GM23338 (cell line): ENCODE results near the gene ZNF627. TPM values are rescaled to one million over a fixed set of nuclear protein-coding genes. Genes with fewer than 3 reads are reported as not detected.

ENCODE experiments used
- ATAC-seq: fragments of 200-7000 bp; cut with Tn5 transposase; 3 replicates; pipeline ENCODE4 v1.9.1; 2020
- DNase-seq: peaks from one replicate; pipeline ENCODE4 v3.0.0-alpha.2; 2015; ENCODE audit warnings: low spot score
- H2AFZ ChIP-seq: fragments of 200-600 bp; sonication (generic); 2 replicates; pipeline ENCODE4 v1.8.0; 2016; ENCODE audit warnings: antibody characterized with exemption, mild to moderate bottlenecking, moderate library complexity
- H3F3A ChIP-seq: fragments of 200-600 bp; sonication (generic); replicated peaks from 2 replicates; pipeline ENCODE4 v1.8.0; 2017; ENCODE audit warnings: antibody characterized with exemption, mixed run types, low read depth
- H3K27ac ChIP-seq: fragments of 200-600 bp; sonication (generic); 2 replicates; pipeline ENCODE4 v1.6.1; 2016; ENCODE audit warnings: low read depth
- H3K27me3 ChIP-seq: fragments of 200-600 bp; sonication (generic); 2 replicates; pipeline ENCODE4 v1.8.0; 2016; ENCODE audit warnings: mild to moderate bottlenecking, mixed run types, moderate library complexity; ENCODE audit not compliant: insufficient read depth
- H3K36me3 ChIP-seq: fragments of 200-600 bp; sonication (generic); 2 replicates; pipeline ENCODE4 v1.8.0; 2016; ENCODE audit warnings: mild to moderate bottlenecking; ENCODE audit not compliant: insufficient read depth
- H3K4me1 ChIP-seq: fragments of 200-600 bp; sonication (generic); 2 replicates; pipeline ENCODE4 v1.8.0; 2016; ENCODE audit warnings: mild to moderate bottlenecking, moderate library complexity; ENCODE audit not compliant: insufficient read depth
- H3K4me2 ChIP-seq: fragments of 200-600 bp; sonication (generic); 2 replicates; pipeline ENCODE4 v1.7.1; 2017; ENCODE audit warnings: mixed run types
- H3K4me3 ChIP-seq: fragments of 200-600 bp; sonication (generic); 2 replicates; pipeline ENCODE4 v1.6.1; 2016; ENCODE audit warnings: mixed run types
- H3K79me2 ChIP-seq: fragments of 200-600 bp; sonication (generic); replicated peaks from 2 replicates; pipeline ENCODE4 v1.8.0; 2017; ENCODE audit warnings: mild to moderate bottlenecking; ENCODE audit not compliant: insufficient read depth
- H3K9me2 ChIP-seq: fragments of 200-600 bp; sonication (generic); 2 replicates; pipeline ENCODE4 v1.8.0; 2017; ENCODE audit not compliant: insufficient read depth
- H4K20me1 ChIP-seq: fragments of 200-600 bp; sonication (generic); replicated peaks from 2 replicates; pipeline ENCODE4 v1.8.0; 2017; ENCODE audit warnings: mild to moderate bottlenecking; ENCODE audit not compliant: insufficient read depth
- H3K27ac Mint-ChIP-seq: 2 replicates; pipeline ENCODE4 v1.8.0; 2020; ENCODE audit warnings: inconsistent platforms, mild to moderate bottlenecking, moderate library complexity, mixed read lengths
- H3K27me3 Mint-ChIP-seq: 3 replicates; pipeline ENCODE4 v1.8.0; 2022; ENCODE audit warnings: low read depth, mild to moderate bottlenecking, moderate library complexity, mixed read lengths, inconsistent platforms; ENCODE audit not compliant: insufficient read depth, poor library complexity
- H3K36me3 Mint-ChIP-seq: 3 replicates; pipeline ENCODE4 v1.8.0; 2021; ENCODE audit warnings: low read depth, mild to moderate bottlenecking, inconsistent platforms, moderate library complexity, mixed read lengths
- H3K4me1 Mint-ChIP-seq: 3 replicates; pipeline ENCODE4 v1.8.0; 2020; ENCODE audit warnings: mild to moderate bottlenecking, inconsistent platforms, mixed read lengths
- H3K4me3 Mint-ChIP-seq: 3 replicates; pipeline ENCODE4 v1.8.0; 2021; ENCODE audit warnings: moderate library complexity, mild to moderate bottlenecking, inconsistent platforms, mixed read lengths
- H3K9me3 Mint-ChIP-seq: 3 replicates; pipeline ENCODE4 v1.8.0; 2020; ENCODE audit warnings: moderate library complexity, mild to moderate bottlenecking, inconsistent platforms, mixed read lengths
- CREB1 ChIP-seq: fragments of 250-450 bp; sonication (Bioruptor Pico); IDR thresholded peaks from 2 replicates; pipeline ENCODE4 v1.5.0; 2020; ENCODE audit warnings: low read depth, mild to moderate bottlenecking, moderate library complexity
- CTCF ChIP-seq, 2 experiments: fragments of 200-600 bp in 1 of 2; sonication (generic) in 1 of 2; conservative IDR thresholded peaks; 2 replicates each; pipeline versions ENCODE4 v1.5.1 to v1.6.1; 2016 to 2017; ENCODE audit warnings: antibody characterized with exemption in 2 of 2, low read depth in 2 of 2, mild to moderate bottlenecking in 2 of 2, moderate library complexity in 1 of 2
- EZH2 ChIP-seq: fragments of 200-600 bp; sonication (generic); IDR thresholded peaks from one replicate; pipeline ENCODE4 v1.8.0; 2017; ENCODE audit warnings: antibody characterized with exemption, mild to moderate bottlenecking, low read depth; ENCODE audit not compliant: unreplicated experiment
- JUNB ChIP-seq: IDR thresholded peaks from one replicate; pipeline ENCODE4 v1.6.1; 2016; ENCODE audit warnings: antibody characterized with exemption; ENCODE audit not compliant: unreplicated experiment
- NANOG ChIP-seq: IDR thresholded peaks from 2 replicates; pipeline ENCODE4 v1.6.1; 2016; ENCODE audit warnings: antibody characterized with exemption, borderline replicate concordance
- STAT1 ChIP-seq: IDR thresholded peaks from one replicate; pipeline ENCODE4 v1.6.1; 2016; ENCODE audit warnings: antibody characterized with exemption; ENCODE audit not compliant: unreplicated experiment
- ZNF331 ChIP-seq: fragments of 250-450 bp; sonication (Bioruptor Pico); IDR thresholded peaks from 2 replicates; pipeline ENCODE4 v1.5.0; 2020; ENCODE audit warnings: low read depth, mild to moderate bottlenecking, moderate library complexity
- polyA plus RNA-seq: library from polyadenylated mRNA; unstranded; fragments of >200 nt; fragmentation: Nextera tagmentation; extraction: Ambion mirVana; gene quantifications from 2 replicates; pipeline ENCODE4 v1.2.1, GENCODE V29; 2016
- total RNA-seq: library from RNA; depleted of rRNA; stranded (reverse); fragments of >200 nt; shearing (Covaris generic); gene quantifications from 2 replicates; pipeline ENCODE4 v1.2.3, GENCODE V29; 2014
- TF ChIP-seq, protein P1 (sequence below): IDR thresholded peaks from 2 replicates; pipeline ENCODE4 v1.6.1; 2016; ENCODE audit warnings: antibody characterized with exemption
- TF ChIP-seq, protein P2 (sequence below): fragments of 250-450 bp; sonication (Bioruptor Pico); IDR thresholded peaks from 2 replicates; pipeline ENCODE4 v1.5.0; 2020; ENCODE audit warnings: mild to moderate bottlenecking, moderate library complexity

Gene ZNF627
- total and polyA plus RNA-seq, 2 experiments from 2014 or later, result 9.0 to 15.4 TPM

- H4K20me1 ChIP-seq, result no peaks in the 10 kb centered on the region
- H3K9me2 ChIP-seq, result no peaks in the 10 kb centered on the region
- no peaks in the 10 kb centered on the region for H3K9me3 Mint-ChIP-seq
- no peak overlapping the region for H3K27ac ChIP-seq
- no peak for DNase-seq
- no peaks in the 10 kb centered on the region for H3K79me2 ChIP-seq
- TF ChIP-seq CREB1 (no peak), STAT1 (no peak), EZH2 (no peak), JUNB (no peak), CTCF (conservative IDR thresholded peaks at IDR 0.05; ENCODE audit: low read depth in 2 of 2) (no peak), ZNF331 (no peak), NANOG (no peak)
- TF ChIP-seq, protein P1, sequence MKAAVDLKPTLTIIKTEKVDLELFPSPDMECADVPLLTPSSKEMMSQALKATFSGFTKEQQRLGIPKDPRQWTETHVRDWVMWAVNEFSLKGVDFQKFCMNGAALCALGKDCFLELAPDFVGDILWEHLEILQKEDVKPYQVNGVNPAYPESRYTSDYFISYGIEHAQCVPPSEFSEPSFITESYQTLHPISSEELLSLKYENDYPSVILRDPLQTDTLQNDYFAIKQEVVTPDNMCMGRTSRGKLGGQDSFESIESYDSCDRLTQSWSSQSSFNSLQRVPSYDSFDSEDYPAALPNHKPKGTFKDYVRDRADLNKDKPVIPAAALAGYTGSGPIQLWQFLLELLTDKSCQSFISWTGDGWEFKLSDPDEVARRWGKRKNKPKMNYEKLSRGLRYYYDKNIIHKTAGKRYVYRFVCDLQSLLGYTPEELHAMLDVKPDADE, result no peak
- TF ChIP-seq, protein P2, sequence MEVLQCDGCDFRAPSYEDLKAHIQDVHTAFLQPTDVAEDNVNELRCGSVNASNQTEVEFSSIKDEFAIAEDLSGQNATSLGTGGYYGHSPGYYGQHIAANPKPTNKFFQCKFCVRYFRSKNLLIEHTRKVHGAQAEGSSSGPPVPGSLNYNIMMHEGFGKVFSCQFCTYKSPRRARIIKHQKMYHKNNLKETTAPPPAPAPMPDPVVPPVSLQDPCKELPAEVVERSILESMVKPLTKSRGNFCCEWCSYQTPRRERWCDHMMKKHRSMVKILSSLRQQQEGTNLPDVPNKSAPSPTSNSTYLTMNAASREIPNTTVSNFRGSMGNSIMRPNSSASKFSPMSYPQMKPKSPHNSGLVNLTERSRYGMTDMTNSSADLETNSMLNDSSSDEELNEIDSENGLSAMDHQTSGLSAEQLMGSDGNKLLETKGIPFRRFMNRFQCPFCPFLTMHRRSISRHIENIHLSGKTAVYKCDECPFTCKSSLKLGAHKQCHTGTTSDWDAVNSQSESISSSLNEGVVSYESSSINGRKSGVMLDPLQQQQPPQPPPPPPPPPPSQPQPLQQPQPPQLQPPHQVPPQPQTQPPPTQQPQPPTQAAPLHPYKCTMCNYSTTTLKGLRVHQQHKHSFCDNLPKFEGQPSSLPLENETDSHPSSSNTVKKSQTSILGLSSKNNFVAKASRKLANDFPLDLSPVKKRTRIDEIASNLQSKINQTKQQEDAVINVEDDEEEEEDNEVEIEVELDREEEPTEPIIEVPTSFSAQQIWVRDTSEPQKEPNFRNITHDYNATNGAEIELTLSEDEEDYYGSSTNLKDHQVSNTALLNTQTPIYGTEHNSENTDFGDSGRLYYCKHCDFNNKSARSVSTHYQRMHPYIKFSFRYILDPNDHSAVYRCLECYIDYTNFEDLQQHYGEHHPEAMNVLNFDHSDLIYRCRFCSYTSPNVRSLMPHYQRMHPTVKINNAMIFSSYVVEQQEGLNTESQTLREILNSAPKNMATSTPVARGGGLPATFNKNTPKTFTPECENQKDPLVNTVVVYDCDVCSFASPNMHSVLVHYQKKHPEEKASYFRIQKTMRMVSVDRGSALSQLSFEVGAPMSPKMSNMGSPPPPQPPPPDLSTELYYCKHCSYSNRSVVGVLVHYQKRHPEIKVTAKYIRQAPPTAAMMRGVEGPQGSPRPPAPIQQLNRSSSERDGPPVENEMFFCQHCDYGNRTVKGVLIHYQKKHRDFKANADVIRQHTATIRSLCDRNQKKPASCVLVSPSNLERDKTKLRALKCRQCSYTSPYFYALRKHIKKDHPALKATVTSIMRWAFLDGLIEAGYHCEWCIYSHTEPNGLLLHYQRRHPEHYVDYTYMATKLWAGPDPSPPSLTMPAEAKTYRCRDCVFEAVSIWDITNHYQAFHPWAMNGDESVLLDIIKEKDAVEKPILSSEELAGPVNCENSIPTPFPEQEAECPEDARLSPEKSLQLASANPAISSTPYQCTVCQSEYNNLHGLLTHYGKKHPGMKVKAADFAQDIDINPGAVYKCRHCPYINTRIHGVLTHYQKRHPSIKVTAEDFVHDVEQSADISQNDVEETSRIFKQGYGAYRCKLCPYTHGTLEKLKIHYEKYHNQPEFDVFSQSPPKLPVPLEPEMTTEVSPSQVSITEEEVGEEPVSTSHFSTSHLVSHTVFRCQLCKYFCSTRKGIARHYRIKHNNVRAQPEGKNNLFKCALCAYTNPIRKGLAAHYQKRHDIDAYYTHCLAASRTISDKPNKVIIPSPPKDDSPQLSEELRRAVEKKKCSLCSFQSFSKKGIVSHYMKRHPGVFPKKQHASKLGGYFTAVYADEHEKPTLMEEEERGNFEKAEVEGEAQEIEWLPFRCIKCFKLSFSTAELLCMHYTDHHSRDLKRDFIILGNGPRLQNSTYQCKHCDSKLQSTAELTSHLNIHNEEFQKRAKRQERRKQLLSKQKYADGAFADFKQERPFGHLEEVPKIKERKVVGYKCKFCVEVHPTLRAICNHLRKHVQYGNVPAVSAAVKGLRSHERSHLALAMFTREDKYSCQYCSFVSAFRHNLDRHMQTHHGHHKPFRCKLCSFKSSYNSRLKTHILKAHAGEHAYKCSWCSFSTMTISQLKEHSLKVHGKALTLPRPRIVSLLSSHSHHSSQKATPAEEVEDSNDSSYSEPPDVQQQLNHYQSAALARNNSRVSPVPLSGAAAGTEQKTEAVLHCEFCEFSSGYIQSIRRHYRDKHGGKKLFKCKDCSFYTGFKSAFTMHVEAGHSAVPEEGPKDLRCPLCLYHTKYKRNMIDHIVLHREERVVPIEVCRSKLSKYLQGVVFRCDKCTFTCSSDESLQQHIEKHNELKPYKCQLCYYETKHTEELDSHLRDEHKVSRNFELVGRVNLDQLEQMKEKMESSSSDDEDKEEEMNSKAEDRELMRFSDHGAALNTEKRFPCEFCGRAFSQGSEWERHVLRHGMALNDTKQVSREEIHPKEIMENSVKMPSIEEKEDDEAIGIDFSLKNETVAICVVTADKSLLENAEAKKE (CRISPR knock-in tag), result no peak
- no peaks in the 10 kb centered on the region for H3K4me1 ChIP-seq
- H3K4me1 Mint-ChIP-seq, result peaks cover 9% of the 10 kb centered on the region; the same call in 1 of the 3 replicates
- no peaks in the 10 kb centered on the region for H3K36me3 Mint-ChIP-seq
- H3K36me3 ChIP-seq, result no peaks in the 10 kb centered on the region
- peaks cover 17% of the 10 kb centered on the region for H3K27me3 Mint-ChIP-seq
- no peak overlapping the region for H3K27ac Mint-ChIP-seq
- H3F3A ChIP-seq, result 0 out of 2 replicates have a peak, but pooled peaks cover 3% of the 10 kb centered on the region
- no peak overlapping the region for H2AFZ ChIP-seq
- no peak overlapping the region for H3K4me3 ChIP-seq
- peaks cover 6% of the 10 kb centered on the region; the same call in 1 of the 2 replicates for H3K27me3 ChIP-seq
- ATAC-seq, result no peak
- H3K4me2 ChIP-seq, result no peak overlapping the region
- no peak overlapping the region for H3K4me3 Mint-ChIP-seq
These were observed 15.5 kb upstream of the ZNF627 start for GRCh38 chr19:11581740-11582139.
